ENCODE results near the gene TTYH2.

GRCh38 chr17:74251051-74251450 lies 37.7 kb downstream of the TTYH2 start:
- TF ChIP-seq POLR2A (IDR thresholded peaks at IDR 0.05): no peak
- TF ChIP-seq, protein P1, sequence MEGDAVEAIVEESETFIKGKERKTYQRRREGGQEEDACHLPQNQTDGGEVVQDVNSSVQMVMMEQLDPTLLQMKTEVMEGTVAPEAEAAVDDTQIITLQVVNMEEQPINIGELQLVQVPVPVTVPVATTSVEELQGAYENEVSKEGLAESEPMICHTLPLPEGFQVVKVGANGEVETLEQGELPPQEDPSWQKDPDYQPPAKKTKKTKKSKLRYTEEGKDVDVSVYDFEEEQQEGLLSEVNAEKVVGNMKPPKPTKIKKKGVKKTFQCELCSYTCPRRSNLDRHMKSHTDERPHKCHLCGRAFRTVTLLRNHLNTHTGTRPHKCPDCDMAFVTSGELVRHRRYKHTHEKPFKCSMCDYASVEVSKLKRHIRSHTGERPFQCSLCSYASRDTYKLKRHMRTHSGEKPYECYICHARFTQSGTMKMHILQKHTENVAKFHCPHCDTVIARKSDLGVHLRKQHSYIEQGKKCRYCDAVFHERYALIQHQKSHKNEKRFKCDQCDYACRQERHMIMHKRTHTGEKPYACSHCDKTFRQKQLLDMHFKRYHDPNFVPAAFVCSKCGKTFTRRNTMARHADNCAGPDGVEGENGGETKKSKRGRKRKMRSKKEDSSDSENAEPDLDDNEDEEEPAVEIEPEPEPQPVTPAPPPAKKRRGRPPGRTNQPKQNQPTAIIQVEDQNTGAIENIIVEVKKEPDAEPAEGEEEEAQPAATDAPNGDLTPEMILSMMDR (IDR thresholded peaks at IDR 0.05): no peak

All from tibial nerve (tissue), 3 donors.